Measurements from ENCODE around the gene IGFBP3.

The IGFBP3 gene

GRCh38 chr7:45888993-45889366 lies 32.1 kb downstream of the IGFBP3 start:
- Histone ChIP-seq H3K36me3 (ENCODE audit: insufficient read depth, insufficient read length, low read length) (no peaks in the 10 kb centered on the region), H3K9me3 (ENCODE audit: insufficient read depth, low read length) (no peaks in the 10 kb centered on the region), H3K27me3 (ENCODE audit: insufficient read depth, insufficient read length) (peaks cover 44% of the 10 kb centered on the region), H3K4me1 (ENCODE audit: insufficient read depth, insufficient read length) (peaks cover 5% of the 10 kb centered on the region), H3K4me3 (ENCODE audit: insufficient read length, low read depth) (peak overlapping the region; percentile 65), H3K9ac (ENCODE audit: insufficient read length, low read depth) (peak overlapping the region; percentile 78)
- no peak for DNase-seq (ENCODE audit: low read depth, low spot score)
- TF ChIP-seq YY1 (IDR thresholded peaks at IDR 0.05; ENCODE audit: insufficient read depth, insufficient read length) (no peak), ZNF274 (IDR thresholded peaks at IDR 0.05; ENCODE audit: low read depth, low read length) (no peak), SUZ12 (IDR thresholded peaks at IDR 0.05; ENCODE audit: extremely low read depth, insufficient read depth, insufficient read length) (no peak)

- H3K36me3 ChIP-seq (ENCODE audit: insufficient read depth, insufficient read length, low read length), result no peaks in the 10 kb centered on the region
- H3K4me1 ChIP-seq (ENCODE audit: insufficient read depth, insufficient read length), result peaks cover 5% of the 10 kb centered on the region
- no peaks in the 10 kb centered on the region for H3K9me3 ChIP-seq (ENCODE audit: insufficient read depth, low read length)
- no peak for DNase-seq (ENCODE audit: low read depth, low spot score)
- peak within 1 kb of the TSS; percentile 78 for H3K9ac ChIP-seq (ENCODE audit: insufficient read length, low read depth)
- peaks cover 44% of the 10 kb centered on the region for H3K27me3 ChIP-seq (ENCODE audit: insufficient read depth, insufficient read length)
- H3K4me3 ChIP-seq (ENCODE audit: insufficient read length, low read depth), result peak within 1 kb of the TSS; percentile 65
- TF ChIP-seq YY1 (IDR thresholded peaks at IDR 0.05; ENCODE audit: insufficient read depth, insufficient read length) (no peak), SUZ12 (IDR thresholded peaks at IDR 0.05; ENCODE audit: extremely low read depth, insufficient read depth, insufficient read length) (peak; percentile 32)
Observed at GRCh38 chr7:45888185-45888992, 32.7 kb downstream of the IGFBP3 start, which contains the start of gene IGFBP1. Gene IGFBP1 (plus strand): TSS chr7:45888488. CDS start chr7:45888653, 165 bp downstream.

DNA sequence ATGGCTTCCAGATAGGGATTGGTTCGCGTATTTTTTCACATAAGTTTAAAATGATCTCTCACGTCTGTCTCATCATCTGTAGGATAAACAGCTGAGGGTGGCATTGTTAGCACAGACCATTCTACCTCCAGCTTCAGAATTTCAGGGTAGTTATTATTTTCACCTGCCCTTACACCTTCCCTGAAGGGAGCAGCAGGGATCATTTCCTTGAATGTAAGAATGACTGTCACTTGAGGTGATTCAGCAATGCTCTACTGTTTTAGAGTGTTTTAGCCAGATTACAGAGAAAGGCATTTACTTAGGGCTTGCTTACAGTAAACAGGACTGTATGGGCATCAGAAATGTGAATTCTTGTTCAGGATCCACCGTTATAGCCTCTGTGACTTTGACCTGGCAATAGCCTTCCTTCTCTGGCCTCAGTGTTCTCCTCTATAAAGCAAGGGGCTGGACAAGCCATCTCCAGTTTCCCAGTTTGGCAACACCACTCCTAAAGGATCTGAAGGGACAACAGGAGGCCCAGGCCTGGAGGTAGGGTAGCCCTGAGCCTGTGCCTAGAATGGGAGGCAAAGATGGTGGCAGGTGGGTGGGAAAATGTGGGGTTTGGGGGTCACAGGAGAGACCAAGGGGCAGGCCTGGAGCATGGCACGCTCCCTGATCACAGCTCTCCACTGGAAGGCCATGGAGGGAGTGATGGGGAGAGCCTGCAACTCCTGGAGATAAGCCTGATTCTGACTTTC lies 34.0 kb downstream of the IGFBP3 start:
- peaks cover 5% of the 10 kb centered on the region for H3K4me1 ChIP-seq (ENCODE audit: insufficient read depth, insufficient read length)
- TF ChIP-seq ZNF274 (IDR thresholded peaks at IDR 0.05; ENCODE audit: low read depth, low read length) (no peak), YY1 (IDR thresholded peaks at IDR 0.05; ENCODE audit: insufficient read depth, insufficient read length) (no peak), SUZ12 (IDR thresholded peaks at IDR 0.05; ENCODE audit: extremely low read depth, insufficient read depth, insufficient read length) (no peak)
- no peaks in the 10 kb centered on the region for H3K36me3 ChIP-seq (ENCODE audit: insufficient read depth, insufficient read length, low read length)
- no peak overlapping the region for H3K4me3 ChIP-seq (ENCODE audit: insufficient read length, low read depth)
- peaks cover 41% of the 10 kb centered on the region for H3K27me3 ChIP-seq (ENCODE audit: insufficient read depth, insufficient read length)
- H3K9me3 ChIP-seq (ENCODE audit: insufficient read depth, low read length), result no peaks in the 10 kb centered on the region
- no peak overlapping the region for H3K9ac ChIP-seq (ENCODE audit: insufficient read length, low read depth)
- DNase-seq (ENCODE audit: low read depth, low spot score), result no peak

DNA sequence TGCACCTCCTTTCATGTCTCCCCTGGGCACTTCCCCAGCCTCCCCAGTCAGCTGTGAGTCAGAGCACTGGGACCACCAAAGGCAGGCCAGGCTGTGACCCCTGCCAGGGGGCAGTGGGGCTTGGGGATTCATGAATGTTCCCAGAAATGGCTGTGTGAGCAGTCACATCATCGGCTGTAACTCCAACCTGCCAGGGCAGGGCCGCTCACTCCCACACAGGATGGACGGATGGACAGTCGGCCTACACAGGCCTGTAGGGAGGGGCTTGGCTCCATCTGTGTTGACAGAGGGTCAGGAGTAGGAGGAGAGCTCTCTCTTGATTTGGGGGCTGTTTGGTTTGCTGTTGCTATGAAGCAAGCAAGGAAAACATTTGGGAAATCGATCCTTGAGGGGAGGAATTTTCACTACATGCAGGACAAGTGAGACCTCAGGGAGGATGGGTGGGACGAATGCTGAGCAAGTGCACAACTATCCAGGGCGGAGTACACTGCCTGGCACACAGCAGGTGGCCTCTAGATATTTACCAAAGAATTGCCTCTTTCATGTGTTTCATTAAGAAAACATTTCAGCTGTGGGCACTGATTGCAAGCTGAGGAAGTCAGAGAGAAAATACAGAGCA lies 35.7 kb downstream of the IGFBP3 start:
- H3K9me3 ChIP-seq (ENCODE audit: insufficient read depth, low read length), result peaks cover 3% of the 10 kb centered on the region; the same call in 1 of the 2 replicates
- peaks cover 5% of the 10 kb centered on the region for H3K4me1 ChIP-seq (ENCODE audit: insufficient read depth, insufficient read length)
- H3K27me3 ChIP-seq (ENCODE audit: insufficient read depth, insufficient read length), result peaks cover 38% of the 10 kb centered on the region
- TF ChIP-seq ZNF274 (IDR thresholded peaks at IDR 0.05; ENCODE audit: low read depth, low read length), result no peak
- TF ChIP-seq YY1 (IDR thresholded peaks at IDR 0.05; ENCODE audit: insufficient read depth, insufficient read length), result no peak
- TF ChIP-seq SUZ12 (IDR thresholded peaks at IDR 0.05; ENCODE audit: extremely low read depth, insufficient read depth, insufficient read length), result no peak
- DNase-seq (ENCODE audit: low read depth, low spot score), result no peak
- H3K36me3 ChIP-seq (ENCODE audit: insufficient read depth, insufficient read length, low read length), result no peaks in the 10 kb centered on the region
- no peak overlapping the region for H3K4me3 ChIP-seq (ENCODE audit: insufficient read length, low read depth)
- H3K9ac ChIP-seq (ENCODE audit: insufficient read length, low read depth), result no peak overlapping the region

DNA sequence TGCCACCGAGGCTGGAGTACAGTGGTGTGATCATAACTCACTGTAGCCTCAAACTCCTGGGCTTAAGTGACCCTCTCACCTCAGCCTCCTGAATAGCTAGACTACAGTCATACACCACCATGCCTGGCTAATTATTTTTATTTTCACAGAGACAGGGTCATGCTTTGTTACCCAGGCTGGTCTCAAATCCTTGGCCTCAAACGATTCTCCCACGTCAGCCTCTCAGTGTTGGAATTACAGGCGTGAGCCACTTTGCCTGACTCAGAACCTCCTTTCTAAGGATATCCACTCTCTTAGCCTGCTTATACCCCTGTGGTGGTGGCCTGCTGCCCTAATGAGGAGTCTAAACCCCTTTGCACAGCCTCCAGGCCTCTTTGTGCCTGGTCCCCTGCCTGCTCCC lies 36.9 kb downstream of the IGFBP3 start:
- Histone ChIP-seq H3K4me3 (ENCODE audit: insufficient read length, low read depth) (no peak overlapping the region), H3K9me3 (ENCODE audit: insufficient read depth, low read length) (peaks cover 14% of the 10 kb centered on the region), H3K27me3 (ENCODE audit: insufficient read depth, insufficient read length) (peaks cover 26% of the 10 kb centered on the region), H3K9ac (ENCODE audit: insufficient read length, low read depth) (no peak overlapping the region), H3K36me3 (ENCODE audit: insufficient read depth, insufficient read length, low read length) (no peaks in the 10 kb centered on the region), H3K4me1 (ENCODE audit: insufficient read depth, insufficient read length) (peaks cover 2% of the 10 kb centered on the region)
- DNase-seq (ENCODE audit: low read depth, low spot score), result no peak
- no peak for TF ChIP-seq YY1 (IDR thresholded peaks at IDR 0.05; ENCODE audit: insufficient read depth, insufficient read length)
- TF ChIP-seq ZNF274 (IDR thresholded peaks at IDR 0.05; ENCODE audit: low read depth, low read length), result no peak
- no peak for TF ChIP-seq SUZ12 (IDR thresholded peaks at IDR 0.05; ENCODE audit: extremely low read depth, insufficient read depth, insufficient read length)

DNA sequence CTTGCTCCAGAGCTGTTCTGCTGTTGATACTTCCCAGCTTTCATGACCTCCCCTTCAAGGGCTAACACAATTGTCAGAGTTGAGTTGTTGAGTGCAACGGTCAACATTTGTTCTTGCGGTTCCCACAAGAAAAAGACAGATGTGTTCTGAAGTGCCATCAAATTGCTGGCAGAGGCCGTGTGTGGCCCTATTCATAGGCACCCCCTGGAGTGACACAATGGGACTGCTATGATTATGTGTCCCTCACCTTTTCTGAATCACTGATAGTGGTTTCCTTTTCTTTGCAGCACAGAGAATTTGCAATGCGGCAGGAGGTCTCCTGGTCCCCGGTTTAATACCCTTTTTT lies 38.6 kb downstream of the IGFBP3 start:
- Histone ChIP-seq H3K9me3 (ENCODE audit: insufficient read depth, low read length) (peaks cover 31% of the 10 kb centered on the region), H3K9ac (ENCODE audit: insufficient read length, low read depth) (no peak overlapping the region), H3K27me3 (ENCODE audit: insufficient read depth, insufficient read length) (peaks cover 9% of the 10 kb centered on the region), H3K36me3 (ENCODE audit: insufficient read depth, insufficient read length, low read length) (no peaks in the 10 kb centered on the region), H3K4me3 (ENCODE audit: insufficient read length, low read depth) (no peak overlapping the region), H3K4me1 (ENCODE audit: insufficient read depth, insufficient read length) (no peaks in the 10 kb centered on the region)
- no peak for TF ChIP-seq YY1 (IDR thresholded peaks at IDR 0.05; ENCODE audit: insufficient read depth, insufficient read length)
- TF ChIP-seq SUZ12 (IDR thresholded peaks at IDR 0.05; ENCODE audit: extremely low read depth, insufficient read depth, insufficient read length), result no peak
- no peak for TF ChIP-seq ZNF274 (IDR thresholded peaks at IDR 0.05; ENCODE audit: low read depth, low read length)
- no peak for DNase-seq (ENCODE audit: low read depth, low spot score)

All from NT2/D1 (cell line).